K562 (cell line): ENCODE measurements around the gene PRDM10.

ENCODE experiments used
- ARID4B ChIP-seq: sonication (generic); formaldehyde crosslinking; IDR thresholded peaks from 2 replicates; pipeline ENCODE4 v1.8.0; 2022; ENCODE audit warnings: mild to moderate bottlenecking, missing genetic modification reagents
- CREB1 ChIP-seq, 2 experiments: sonication (generic) in 1 of 2; formaldehyde crosslinking in 1 of 2; IDR thresholded peaks; 2 replicates each; pipeline versions ENCODE4 v1.6.1 to v1.8.0; 2012 to 2022; ENCODE audit warnings: inconsistent platforms in 1 of 2, mild to moderate bottlenecking in 1 of 2, missing genetic modification reagents in 1 of 2, moderate library complexity in 1 of 2
- EP300 ChIP-seq: IDR thresholded peaks from 2 replicates; pipeline ENCODE4 v1.6.1; 2012; ENCODE audit warnings: low read length, improper control_type of control experiment
- ESRRA ChIP-seq: fragments of 450-650 bp; IDR thresholded peaks from 2 replicates; pipeline ENCODE4 v1.6.1; 2014; ENCODE audit warnings: low read depth, mild to moderate bottlenecking, moderate library complexity, borderline replicate concordance
- ILK ChIP-seq: fragments of 450-650 bp; IDR thresholded peaks from 2 replicates; pipeline ENCODE4 v1.6.1; 2016; ENCODE audit warnings: missing genetic modification characterization, low read depth, mild to moderate bottlenecking, missing compliant biosample characterization, moderate library complexity, borderline replicate concordance
- MCM2 ChIP-seq: fragments of 450-650 bp; IDR thresholded peaks from 2 replicates; pipeline ENCODE4 v1.6.1; 2017; ENCODE audit warnings: low read depth, mild to moderate bottlenecking
- RHOXF2B ChIP-seq: fragments of 250-450 bp; sonication (Bioruptor Pico); conservative IDR thresholded peaks from 2 replicates; pipeline ENCODE4 v1.5.1; 2021
- TEAD4 ChIP-seq, 2 experiments: sonication (generic) in 1 of 2; formaldehyde crosslinking in 1 of 2; IDR thresholded peaks; 2 replicates each; pipeline versions ENCODE4 v1.6.1 to v1.8.0; 2012 to 2022; ENCODE audit warnings: borderline replicate concordance in 1 of 2, inconsistent platforms in 1 of 2, low read length in 1 of 2, mild to moderate bottlenecking in 1 of 2, missing genetic modification reagents in 1 of 2
- TRIM24 ChIP-seq, 2 experiments: fragments of 450-650 bp; IDR thresholded peaks; 2 replicates each; pipeline ENCODE4 v1.6.1; 2016
- XRCC5 ChIP-seq: fragments of 200-400 bp; formaldehyde crosslinking; IDR thresholded peaks from 2 replicates; pipeline ENCODE4 v1.6.1; 2017; ENCODE audit warnings: low read depth, mild to moderate bottlenecking, low read length
- YBX1 ChIP-seq: fragments of 450-650 bp; IDR thresholded peaks from 2 replicates; pipeline ENCODE4 v1.7.1; 2016; ENCODE audit warnings: mild to moderate bottlenecking

GRCh38 chr11:129996113-129996870 lies 6.3 kb downstream of the PRDM10 start:
- TF ChIP-seq CREB1 (IDR thresholded peaks at IDR 0.05): no peak
- TF ChIP-seq CREB1 (CRISPR knock-in tag; IDR thresholded peaks at IDR 0.05): no peak
- TF ChIP-seq XRCC5: no peak
- no peak for TF ChIP-seq YBX1
- TF ChIP-seq EP300: no peak
- TF ChIP-seq ESRRA: no peak
- TF ChIP-seq ILK (tag): no peak
- no peak for TF ChIP-seq MCM2
- TF ChIP-seq ARID4B (CRISPR knock-in tag): no peak
- TF ChIP-seq TRIM24 (IDR thresholded peaks at IDR 0.05): no peak
- no peak for TF ChIP-seq TEAD4 (IDR thresholded peaks at IDR 0.05; ENCODE audit: low read length)
- no peak for TF ChIP-seq TEAD4 (CRISPR knock-in tag; IDR thresholded peaks at IDR 0.05; ENCODE audit: borderline replicate concordance)
- TF ChIP-seq RHOXF2B (CRISPR knock-in tag): no peak
